ENCODE data around the gene DAB2IP.

DAB2IP gene

DNA sequence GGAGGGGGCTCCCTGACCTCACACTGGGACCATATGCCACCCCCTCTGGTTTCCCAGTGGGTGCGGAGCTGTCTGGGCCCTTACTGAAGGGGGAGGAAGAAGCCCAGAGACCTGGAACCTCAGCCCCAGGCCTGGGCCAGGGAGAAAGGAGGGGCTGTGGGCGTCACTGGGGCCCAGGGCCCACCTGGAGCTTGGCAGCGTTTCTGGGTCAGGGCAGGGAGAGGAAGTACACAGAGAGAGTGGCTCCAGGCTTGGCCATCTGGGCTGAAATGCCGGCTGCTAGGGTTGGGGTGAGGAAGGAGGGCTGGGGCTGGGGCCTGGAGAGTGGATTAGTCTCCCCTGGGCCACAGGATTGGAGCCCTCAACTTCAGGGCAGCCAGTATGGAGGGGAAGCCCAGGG lies 6.4 kb upstream of the DAB2IP start:
- DNase-seq, result no peak

DNA sequence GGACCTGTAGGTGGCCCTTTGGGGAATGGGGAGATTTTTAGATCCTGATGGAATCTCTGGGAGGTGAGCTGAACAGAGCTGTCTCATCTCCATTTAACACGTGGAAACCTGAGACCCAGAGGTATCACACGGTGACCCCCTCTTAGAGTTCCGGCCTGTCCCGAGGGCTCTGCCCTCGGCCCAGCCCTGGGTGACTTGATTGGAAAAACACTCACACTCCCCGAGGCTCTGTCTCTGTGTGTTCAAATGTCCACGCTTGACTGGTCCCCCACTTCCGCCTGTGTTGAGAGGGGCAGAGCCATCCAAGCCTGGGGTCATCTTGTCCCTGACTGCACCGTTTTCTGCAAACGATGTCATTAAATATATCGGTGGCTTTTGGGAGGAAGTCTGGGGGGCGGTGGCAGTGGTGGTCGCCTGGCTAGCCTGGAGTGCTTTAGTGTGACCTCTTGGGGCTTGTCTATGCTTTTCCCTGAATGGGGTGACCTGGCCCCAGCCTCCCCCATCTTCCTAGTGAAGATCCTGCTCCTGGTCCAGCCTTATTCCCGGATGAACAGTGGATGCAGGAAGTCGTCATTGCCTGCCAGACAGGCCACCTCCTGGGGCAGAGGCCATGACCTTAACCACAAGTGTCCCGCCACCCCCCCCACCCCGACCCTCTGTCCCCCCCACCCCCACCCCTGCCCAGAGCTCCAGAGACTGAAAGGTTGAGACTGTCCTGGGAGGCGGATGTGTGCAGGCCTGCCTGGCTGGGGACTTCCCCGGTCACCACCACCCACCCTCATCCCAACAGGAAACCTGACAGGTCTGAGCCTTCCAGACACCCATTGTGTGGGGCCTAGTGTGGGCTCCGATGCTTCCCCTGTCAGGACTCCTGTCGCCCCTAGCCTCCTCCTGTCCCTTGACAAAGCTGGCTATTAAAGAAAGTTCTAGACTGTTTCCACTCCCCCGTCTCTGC lies 5.3 kb upstream of the DAB2IP start:
- DNase-seq, result no peak

DNA sequence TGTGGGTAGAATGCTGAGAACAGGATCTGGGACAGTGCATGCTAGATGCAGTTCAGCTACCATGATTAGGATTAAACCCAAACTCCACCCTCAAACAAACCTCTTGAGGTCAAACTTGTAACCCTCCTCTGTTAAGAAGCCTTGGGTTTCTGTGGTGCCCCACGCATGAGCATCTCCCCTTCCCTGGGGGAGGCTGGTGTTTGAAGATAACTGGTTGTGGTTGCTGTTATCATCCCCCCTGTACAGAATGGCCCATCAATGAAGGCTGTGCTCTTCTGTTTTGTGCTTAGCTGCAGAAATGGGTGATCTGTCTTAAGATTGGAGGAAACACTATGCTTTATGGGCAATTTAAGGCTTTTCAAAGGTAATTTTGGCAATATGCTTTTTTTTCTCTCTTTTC lies 4.4 kb upstream of the DAB2IP start:
- DNase-seq, result no peak

DNA sequence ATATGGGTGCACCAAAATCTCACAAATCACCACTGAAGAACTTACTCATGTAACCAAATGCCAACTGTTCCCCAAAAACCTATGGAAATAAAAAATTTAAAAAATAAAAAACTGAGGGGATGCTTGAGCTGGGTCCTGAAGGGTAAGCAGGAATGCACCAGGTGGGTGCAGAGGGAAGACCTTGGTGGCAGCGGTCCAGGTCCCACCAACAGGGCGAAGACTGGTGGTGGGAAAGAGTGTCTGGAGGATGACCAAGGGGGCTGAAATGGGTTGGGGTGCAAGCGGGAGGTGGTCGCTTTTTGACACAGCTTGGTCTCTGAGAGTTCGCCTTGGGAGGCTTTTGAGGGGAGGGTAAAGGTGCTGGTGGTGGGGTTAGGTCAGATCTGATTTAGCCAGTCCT lies 3.3 kb upstream of the DAB2IP start:
- no peak for DNase-seq

DNA sequence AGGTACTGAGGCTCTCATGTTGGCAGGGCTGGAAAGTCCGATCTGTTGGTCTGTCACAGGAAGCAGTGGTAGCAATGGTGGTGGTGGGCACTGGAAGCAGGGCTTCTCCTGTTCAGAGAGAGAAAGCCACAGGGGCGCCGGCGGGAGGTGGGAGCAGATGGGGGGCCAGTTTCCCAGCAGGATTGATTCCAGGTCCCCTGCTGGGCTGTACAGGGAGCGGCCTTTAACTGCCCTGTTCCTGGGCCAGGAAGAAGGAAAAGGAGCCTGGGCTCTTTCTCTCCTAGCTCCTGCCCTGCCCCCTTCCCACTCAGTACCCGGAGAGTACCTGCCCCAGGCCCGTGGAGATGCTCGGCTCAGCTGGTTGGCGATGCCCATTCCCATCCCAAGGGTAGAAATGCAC lies 2.6 kb upstream of the DAB2IP start:
- DNase-seq, result no peak

DNA sequence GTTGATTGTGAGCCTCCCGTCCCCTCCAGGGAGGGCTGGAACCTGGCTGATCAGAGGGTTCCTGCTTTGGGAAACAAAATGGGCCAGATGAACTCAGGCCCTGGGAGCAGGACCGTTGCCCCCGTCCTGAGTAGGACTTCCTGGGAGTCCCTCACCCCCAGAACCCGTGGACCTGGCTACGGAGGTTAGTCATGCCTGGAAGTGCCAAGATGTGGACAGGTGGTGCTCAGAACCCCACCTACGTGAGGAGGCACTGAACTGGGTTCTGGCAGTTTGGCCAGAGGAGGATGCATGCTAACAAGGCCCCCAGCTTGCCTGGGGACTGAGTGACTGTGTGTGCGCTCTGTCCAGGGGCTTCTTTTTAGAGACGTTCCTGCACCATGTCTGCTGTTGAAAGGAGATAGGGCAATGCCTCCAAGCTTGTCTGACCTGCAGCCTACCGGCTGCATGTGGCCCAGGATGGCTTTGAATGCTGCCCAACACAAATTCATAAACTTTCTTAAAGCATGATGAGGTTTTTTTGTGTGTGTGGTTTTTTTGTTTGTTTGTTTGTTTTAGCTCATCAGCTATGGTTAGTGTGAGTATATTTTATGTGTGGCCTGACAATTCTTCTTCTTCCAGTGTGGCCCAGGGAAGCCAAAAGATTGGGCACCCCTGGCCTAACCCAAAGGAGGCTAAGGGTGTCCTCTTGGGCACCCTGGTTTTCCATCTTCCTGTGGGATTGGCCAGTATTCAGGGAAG lies 1.8 kb upstream of the DAB2IP start:
- no peak for DNase-seq

DNA sequence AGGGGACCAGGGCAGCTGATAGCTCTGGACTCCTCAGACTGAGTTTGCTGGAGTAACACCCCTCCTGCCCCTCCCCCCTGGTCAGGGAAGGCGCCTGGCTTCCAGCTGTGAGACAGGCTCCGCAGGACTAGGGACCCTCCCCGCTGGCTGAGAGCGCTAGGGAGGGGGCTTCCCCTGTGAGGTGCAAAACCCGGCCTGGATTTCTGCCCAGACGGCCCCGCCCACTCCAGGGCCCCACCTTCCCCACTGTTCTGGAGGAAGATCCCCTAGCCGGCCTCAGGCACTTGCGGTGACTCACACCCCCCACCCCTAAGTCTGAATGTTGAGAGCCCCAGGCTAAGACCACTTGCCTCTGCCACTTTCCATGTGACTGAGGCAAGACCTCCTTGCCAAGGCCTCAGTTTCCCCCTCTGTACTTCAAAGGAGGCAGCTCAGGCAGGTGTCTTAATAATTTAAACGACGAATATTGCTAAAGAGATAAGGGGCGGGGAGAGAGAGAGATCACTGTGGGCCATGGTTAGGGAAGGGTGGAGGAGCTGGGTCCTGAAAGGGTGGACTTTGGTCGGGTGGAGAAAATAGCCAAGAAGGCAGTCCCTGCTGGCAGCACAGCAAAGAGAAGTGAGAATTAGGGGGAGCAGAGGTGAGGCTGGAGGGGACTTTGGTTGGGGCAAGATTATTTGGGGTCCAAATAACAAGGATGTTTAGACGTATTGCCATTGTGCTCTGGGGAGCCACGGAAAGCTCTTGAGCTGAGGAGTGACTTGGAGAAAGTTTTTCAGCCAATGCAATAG lies 1.0 kb upstream of the DAB2IP start:
- peak; percentile 58 to 89 for DNase-seq

DNA sequence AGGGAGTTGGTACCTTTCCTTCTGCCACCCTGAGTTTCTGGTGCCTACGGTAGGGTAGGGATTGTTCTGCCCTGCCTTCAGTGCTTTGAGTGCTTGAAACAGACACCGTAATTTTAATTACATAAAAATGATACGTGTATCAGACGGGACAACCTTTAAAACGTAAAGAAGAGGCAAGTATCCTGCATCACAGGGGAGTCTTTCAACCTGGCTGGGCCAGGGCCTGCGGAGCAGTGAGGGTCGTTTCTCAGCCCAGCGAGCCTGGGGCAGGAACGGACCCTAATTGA lies 483 bp upstream of the DAB2IP start:
- no peak for DNase-seq

DNA sequence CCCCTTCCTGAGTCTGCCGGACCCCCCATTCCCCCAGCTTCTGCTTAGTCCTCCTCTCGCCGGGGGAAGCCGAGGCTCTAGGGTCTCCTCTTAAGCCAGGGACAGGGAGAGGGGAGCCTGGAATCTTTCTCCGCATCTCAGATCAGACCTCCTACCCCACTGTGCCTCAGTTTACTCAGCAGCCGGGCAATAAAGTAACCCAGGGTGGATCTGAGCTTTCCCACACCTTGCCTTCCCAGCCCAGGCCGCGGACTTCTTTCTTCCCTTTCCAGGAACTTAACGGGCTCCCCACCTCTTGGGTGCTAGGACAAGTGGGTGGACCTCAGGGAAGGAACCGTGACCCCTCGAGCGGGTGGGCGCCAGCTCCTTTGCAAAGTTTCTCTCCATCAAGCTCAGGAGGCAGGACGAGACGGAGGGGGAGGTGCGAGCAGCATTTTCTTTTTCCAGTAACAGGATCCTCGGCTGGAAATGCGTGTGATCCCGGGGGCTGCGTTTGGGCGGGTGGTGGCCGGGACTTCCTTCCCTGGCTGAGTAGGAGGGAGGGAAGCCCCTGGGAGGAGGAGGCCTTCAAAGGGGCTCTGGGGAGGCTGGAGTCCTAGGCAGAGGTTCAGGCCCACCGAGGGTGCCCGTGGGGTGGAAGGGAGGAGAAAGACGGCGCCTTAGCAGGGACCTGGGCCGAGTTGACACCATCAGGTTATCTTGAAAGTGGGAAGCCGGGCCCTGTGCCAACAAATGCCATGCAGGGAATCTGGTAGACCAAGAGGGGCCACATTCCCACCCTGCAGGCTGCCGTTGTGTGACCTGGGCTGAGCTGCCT lies 795 bp downstream of the DAB2IP start:
- peak in 1 of 2 experiments; percentile 15 for DNase-seq

DNA sequence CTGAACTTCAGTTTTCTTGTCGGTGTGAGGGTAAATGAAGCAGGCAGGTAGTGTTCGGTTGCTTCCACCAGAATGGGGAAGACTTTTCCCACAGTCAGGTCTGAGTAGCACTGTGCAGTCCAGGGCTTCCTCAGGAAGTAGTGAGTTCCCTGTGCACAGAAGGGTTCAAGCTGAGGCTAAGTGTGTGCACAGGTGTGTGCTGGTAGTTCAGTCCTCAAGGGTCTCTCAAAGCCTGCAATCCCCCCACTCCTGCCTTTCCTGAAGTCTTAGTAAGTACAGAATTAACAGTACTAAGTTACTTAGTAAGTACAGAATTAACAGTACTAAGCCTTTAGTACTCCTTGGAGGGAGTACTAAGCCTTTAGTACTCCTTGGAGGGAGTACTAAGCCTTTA lies 1.4 kb downstream of the DAB2IP start:
- no peak for DNase-seq

DNA sequence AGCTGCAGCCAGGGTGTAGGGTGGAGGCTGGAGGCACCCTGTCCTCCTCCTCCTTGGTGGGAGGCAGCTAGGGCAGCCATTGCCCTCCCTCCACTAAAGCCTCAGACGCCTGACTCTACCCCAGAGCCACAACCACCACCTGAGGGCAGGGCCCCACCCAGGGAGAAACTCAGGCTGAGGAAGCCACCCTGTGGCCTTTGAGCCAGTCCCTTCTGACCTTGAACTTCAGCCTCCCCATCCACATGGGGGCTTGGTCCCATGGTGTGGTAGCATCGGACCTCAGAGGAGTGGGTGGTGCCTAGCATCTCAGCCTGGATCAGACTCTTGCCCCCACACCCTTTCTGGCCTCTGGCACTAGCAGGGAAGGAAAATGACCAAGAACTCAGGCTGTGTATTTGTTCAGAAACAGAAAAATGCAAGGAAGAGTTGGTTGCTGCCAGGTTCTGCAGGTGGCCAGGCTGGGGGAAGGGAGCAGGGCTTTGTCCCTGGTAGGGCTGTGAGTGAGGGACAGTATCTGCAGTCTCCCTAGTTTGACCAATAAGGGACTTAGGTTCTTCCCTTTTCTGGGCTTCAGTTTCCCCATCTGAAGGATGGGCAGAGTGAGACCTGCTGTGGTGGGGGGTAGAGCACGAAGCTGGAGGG lies 3.2 kb downstream of the DAB2IP start:
- DNase-seq, result no peak

DNA sequence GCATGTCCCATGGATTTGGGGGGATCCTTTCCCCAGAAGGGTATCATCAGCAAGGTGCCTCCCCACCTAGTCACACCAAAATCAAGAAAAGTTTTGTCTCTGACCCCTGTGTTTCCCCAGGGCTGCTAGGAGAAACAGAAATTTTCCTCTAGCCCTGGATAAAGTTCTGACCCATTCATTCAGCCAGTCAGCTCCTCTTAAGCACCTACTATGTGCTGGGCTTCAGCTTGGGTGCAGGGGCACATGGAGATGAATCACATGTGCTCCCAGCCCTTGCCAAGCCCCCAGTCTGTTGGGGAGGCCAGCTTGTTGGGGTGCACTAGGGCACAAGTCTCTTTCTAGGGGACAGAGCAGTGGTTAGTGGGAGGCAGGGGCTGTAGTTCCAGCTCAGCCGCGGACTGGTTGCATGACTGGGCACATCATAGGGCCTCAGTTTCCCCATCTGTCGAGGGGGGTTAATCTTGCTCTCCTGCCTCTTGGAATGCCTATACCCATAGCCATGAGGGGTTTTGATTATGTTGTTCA lies 3.9 kb downstream of the DAB2IP start:
- DNase-seq, result no peak

DNA sequence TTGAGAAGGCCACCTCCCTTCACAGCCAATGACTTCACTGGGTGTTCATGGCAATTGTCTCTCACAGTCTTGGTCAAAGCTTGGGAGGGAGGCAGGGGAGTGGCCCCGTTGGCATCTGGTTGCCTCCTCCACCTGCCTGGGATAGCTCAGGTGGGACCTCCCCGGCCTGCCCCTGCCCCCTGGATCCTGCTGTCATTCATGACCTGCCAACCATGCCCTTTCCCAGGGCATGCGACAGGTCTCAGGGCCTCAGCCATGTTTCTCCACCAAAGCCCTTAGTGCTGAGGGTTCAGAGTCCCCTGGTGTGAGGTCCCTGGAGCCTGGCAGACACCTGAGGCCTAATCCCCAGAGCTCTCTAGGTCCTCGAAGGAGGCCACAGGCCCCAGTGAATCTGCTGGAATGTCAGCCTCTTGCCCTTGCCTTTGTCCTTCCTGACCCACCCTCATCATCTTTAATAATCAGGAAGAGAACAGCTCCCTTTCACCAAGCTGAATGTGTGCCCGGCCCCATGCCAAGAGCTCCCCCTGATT lies 5.6 kb downstream of the DAB2IP start:
- no peak for DNase-seq

DNA sequence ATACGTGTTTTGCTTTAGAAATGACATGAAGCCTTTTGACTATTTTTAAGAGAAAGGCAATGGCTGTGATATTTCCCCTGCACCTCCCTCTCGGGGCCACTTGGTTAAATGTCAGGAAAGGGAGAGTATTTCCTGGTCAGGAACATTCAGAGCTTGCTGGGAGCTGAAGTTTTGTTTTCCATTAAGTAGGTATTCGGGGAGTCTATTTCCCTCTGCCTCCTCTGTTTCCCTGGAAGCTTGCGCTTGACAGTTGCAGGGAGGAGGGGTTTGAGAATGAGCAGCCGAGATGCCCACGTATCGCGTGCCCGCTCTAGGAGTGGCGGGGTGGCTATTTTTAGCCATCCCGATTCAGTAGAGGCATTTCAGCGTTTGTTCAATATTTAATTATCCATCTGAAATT lies 6.7 kb downstream of the DAB2IP start:
- DNase-seq, result no peak

DNA sequence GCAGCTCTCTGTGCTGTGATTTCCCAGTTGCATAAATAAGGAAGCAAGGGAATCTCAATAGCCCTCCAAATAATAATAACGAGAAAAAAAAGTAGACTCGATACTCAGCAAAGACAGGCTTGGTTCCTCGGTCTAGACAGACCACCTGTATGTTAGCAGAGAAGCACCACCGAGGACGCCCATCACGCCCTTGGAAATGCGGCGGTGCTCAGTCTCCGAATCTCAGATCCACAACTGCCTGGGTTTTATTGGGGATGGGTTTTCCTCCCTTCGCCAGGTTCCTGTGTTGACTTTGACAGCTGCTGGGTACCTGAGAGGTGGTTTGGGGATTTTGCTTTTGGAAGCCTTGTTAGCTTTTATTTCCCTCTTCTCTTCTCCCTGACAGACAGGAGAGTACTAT lies 7.2 kb downstream of the DAB2IP start:
- DNase-seq, result no peak

DNA sequence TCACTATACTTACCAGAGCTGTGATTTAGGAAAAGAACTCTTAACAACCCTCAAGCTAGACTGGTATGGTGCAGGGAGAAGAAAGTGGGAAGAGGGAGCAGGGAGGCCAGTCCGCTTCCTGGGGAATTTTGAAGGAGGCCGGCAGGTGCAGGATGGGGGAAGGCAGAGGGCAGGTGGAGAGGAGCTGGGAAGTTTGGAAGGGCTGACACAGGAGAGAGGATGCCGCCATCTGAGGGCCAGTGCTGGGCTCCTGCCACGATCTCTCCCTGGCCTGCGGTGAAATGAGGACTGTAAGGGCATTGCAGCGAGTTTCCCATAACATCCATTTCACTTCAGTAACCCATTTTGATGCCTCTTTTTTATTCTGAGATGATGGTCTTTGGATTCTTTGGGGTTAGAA lies 8.9 kb downstream of the DAB2IP start:
- DNase-seq, result no peak

DNA sequence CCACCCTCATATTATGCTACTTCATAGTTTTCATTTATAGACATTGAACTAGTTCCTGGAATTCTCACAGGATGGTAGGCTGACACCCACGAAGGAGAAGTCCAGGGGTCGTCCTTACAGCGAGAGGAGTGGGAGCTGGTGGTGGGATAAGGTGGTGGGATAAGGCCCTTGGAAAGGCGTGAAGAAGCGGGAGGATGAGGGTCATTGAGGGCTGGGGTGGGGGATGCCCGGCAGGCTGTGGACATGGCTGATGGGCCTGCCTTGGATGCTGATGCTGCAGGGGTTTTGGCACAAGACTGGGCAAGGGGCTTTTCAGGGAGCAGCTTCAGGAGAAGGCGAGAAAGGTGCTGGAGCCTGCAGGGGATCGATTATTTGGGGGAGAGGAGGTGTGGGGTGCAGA lies 9.4 kb downstream of the DAB2IP start:
- DNase-seq, result no peak

DNA sequence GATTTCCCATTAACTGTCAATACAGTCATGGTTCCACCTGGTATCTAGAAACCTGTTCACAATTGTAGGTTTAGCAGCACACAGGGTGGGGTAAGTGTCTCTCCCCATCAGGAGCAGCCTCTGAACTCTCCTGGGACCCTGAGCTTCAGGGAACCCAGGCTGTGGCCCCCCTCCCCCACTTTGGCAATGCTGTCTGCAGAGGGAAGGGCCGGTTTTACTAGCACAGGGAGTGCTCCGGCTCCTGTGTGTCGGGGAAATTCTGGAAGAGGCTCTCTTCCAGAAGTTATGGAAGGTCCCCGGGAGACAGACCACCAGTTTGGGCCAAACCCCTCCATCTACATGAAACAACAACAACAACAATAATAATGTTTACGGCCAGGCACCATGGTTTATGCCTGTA lies 9.9 kb downstream of the DAB2IP start:
- no peak for DNase-seq

DNA sequence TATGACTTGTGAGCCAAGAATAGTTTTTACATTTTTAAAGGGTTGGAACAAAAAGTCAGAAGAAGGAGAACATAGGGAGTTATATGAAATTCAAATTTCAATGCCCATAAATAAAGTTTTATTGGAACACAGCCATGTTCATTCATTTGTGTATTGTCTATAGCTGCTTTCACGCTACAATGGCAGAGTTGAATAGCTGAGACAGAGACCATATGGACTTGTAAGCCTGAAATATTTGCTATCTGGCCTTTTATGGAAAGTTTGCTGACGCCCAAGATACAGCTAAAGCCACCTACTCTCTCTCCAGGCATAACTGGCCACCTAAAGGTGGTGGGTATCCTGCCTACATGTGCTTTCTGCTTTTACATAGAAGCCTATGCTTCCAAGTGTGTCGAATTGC lies 10.9 kb downstream of the DAB2IP start:
- no peak for DNase-seq

DNA sequence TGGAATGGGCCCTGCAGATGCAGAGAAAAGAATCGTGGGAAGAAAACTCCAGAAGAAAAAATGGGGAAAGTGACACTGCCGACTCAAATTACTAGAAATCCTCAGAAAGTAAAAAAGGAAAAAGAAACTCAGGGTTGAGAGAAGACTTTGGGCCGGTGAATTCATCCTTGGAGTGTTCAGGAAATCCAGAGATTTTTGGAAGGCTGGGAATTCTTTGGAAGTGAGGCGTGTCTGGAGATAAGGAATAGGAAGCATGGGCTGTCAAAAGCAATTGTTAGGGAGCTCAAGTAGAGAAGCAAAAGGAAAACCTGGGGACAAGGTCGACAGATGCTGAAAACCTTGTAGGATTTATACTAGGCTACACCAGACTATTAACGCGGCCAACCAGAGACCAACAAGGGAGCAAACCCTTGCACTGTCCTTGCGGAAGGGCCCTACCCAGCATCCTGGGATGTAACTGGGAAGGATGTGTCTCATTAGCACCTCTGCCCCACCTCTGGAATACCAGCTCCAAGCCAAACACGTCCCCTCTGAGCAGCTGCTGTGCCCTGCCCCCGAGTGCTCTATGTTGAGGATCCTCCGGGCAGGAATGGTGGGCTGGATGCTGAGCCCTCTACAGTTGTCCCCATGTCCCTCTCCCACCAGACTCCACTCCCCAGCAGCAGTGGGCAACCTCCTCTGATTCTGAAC lies 11.6 kb downstream of the DAB2IP start:
- no peak for DNase-seq

DNA sequence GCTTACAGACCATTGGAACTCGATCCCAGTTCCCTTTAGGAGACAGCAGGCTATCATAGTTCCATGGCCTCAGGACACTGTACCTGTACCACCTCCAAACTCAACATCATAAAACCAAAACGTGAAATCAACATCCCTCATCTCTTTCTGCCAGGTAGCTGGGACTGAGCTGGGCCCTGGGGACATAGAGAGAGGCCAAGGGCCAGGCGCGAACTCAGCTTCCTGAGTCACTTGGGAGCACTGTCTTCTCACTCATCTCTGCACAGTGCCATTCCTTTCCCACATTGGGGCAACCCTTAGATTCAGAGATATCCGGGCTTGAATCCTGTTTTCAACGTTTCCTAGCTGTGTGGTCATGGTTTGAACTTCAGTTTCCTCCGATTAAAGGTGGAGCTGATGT lies 12.2 kb downstream of the DAB2IP start:
- DNase-seq, result no peak
